ENCODE results near the gene CNOT11.

GRCh38 chr2:101253703-101254450 lies 1.2 kb downstream of the CNOT11 start:
- TF ChIP-seq, protein P1, sequence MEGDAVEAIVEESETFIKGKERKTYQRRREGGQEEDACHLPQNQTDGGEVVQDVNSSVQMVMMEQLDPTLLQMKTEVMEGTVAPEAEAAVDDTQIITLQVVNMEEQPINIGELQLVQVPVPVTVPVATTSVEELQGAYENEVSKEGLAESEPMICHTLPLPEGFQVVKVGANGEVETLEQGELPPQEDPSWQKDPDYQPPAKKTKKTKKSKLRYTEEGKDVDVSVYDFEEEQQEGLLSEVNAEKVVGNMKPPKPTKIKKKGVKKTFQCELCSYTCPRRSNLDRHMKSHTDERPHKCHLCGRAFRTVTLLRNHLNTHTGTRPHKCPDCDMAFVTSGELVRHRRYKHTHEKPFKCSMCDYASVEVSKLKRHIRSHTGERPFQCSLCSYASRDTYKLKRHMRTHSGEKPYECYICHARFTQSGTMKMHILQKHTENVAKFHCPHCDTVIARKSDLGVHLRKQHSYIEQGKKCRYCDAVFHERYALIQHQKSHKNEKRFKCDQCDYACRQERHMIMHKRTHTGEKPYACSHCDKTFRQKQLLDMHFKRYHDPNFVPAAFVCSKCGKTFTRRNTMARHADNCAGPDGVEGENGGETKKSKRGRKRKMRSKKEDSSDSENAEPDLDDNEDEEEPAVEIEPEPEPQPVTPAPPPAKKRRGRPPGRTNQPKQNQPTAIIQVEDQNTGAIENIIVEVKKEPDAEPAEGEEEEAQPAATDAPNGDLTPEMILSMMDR (IDR thresholded peaks at IDR 0.05; ENCODE audit: low read depth, low read length), result no peak
- no peak for TF ChIP-seq EZH2phosphoT487 (IDR thresholded peaks at IDR 0.05; ENCODE audit: low read depth)
